Measurements from ENCODE around the gene ADAM30. TPM values are rescaled to one million over a fixed set of nuclear protein-coding genes. Genes with fewer than 3 reads are reported as not detected.

Gene ADAM30
- polyA plus RNA-seq, 1 experiment: not detected

- no peak for TF ChIP-seq CTCF (IDR thresholded peaks at IDR 0.05; ENCODE audit: low read depth, low read length)
- Histone ChIP-seq H3K4me3 (ENCODE audit: low read depth, low read length) (no peak overlapping the region), H3K9me3 (ENCODE audit: control insufficient read depth, insufficient read depth, low read length) (peaks cover 4% of the 10 kb centered on the region; the same call in 1 of the 2 replicates), H3K27me3 (ENCODE audit: control insufficient read depth, insufficient read depth, low read length) (peaks cover 4% of the 10 kb centered on the region), H3K27ac (ENCODE audit: low read depth, low read length) (no peak overlapping the region)
- ChIA-PET POLR2A (no interaction called here), CTCF (no interaction called here)
- no peak for DNase-seq (ENCODE audit: low read depth, low spot score)
These were observed 2.3 kb downstream of the ADAM30 start for GRCh38 chr1:119893827-119894700.

GRCh38 chr1:119893238-119893791 is 3.0 kb downstream of the ADAM30 start:
- POLR2A ChIA-PET: no interaction called here
- peaks cover 4% of the 10 kb centered on the region for H3K27me3 ChIP-seq (ENCODE audit: control insufficient read depth, insufficient read depth, low read length)
- CTCF ChIA-PET: no interaction called here

GRCh38 chr1:119891386-119891785 is 4.9 kb downstream of the ADAM30 start:
- ChIA-PET CTCF (interaction anchor here (0.8 kb wide), 1 partner anchor 21 kb away, joined by 3 read pairs; no protein-coding TSS in a partner anchor), POLR2A (no interaction called here)
- DNase-seq (ENCODE audit: low read depth, low spot score): no peak
- H3K9me3 ChIP-seq (ENCODE audit: control insufficient read depth, insufficient read depth, low read length): peaks cover 8% of the 10 kb centered on the region
- peaks cover 4% of the 10 kb centered on the region for H3K27me3 ChIP-seq (ENCODE audit: control insufficient read depth, insufficient read depth, low read length)
- no peak overlapping the region for H3K4me3 ChIP-seq (ENCODE audit: low read depth, low read length)
- no peak overlapping the region for H3K27ac ChIP-seq (ENCODE audit: low read depth, low read length)
- TF ChIP-seq CTCF (IDR thresholded peaks at IDR 0.05; ENCODE audit: low read depth, low read length): no peak

More at GRCh38 chr1:119893238-119893791, 3.0 kb downstream of the ADAM30 start:
- DNase-seq (ENCODE audit: low read depth, low spot score): no peak
- no peak overlapping the region for H3K27ac ChIP-seq (ENCODE audit: low read depth, low read length)
- H3K9me3 ChIP-seq (ENCODE audit: control insufficient read depth, insufficient read depth, low read length): peaks cover 4% of the 10 kb centered on the region; the same call in 1 of the 2 replicates
- TF ChIP-seq CTCF (IDR thresholded peaks at IDR 0.05; ENCODE audit: low read depth, low read length): no peak
- no peak overlapping the region for H3K4me3 ChIP-seq (ENCODE audit: low read depth, low read length)

- Histone ChIP-seq H3K9me3 (ENCODE audit: control insufficient read depth, insufficient read depth, low read length) (peaks cover 5% of the 10 kb centered on the region; the same call in 1 of the 2 replicates), H3K27ac (ENCODE audit: low read depth, low read length) (no peak overlapping the region), H3K27me3 (ENCODE audit: control insufficient read depth, insufficient read depth, low read length) (no peaks in the 10 kb centered on the region), H3K4me3 (ENCODE audit: low read depth, low read length) (no peak overlapping the region)
- DNase-seq (ENCODE audit: low read depth, low spot score): no peak
- TF ChIP-seq CTCF (IDR thresholded peaks at IDR 0.05; ENCODE audit: low read depth, low read length): no peak
- ChIA-PET POLR2A (no interaction called here), CTCF (interaction anchor here (1.3 kb wide), 1 partner anchor 18 kb away, joined by 3 read pairs; no protein-coding TSS in a partner anchor)
These were observed 7.8 kb downstream of the ADAM30 start for GRCh38 chr1:119888476-119888875.

- Histone ChIP-seq H3K27me3 (ENCODE audit: control insufficient read depth, insufficient read depth, low read length) (no peaks in the 10 kb centered on the region), H3K4me3 (ENCODE audit: low read depth, low read length) (no peak overlapping the region), H3K9me3 (ENCODE audit: control insufficient read depth, insufficient read depth, low read length) (peaks cover 5% of the 10 kb centered on the region; the same call in 1 of the 2 replicates), H3K27ac (ENCODE audit: low read depth, low read length) (no peak overlapping the region)
- ChIA-PET POLR2A (no interaction called here), CTCF (interaction anchor here (0.6 to 3.2 kb wide), 5 partner anchors 10 to 57 kb away, joined by 3 to 23 read pairs (median 5); partner anchors contain the start of gene ADAM30)
- TF ChIP-seq CTCF (IDR thresholded peaks at IDR 0.05; ENCODE audit: low read depth, low read length): no peak
- no peak for DNase-seq (ENCODE audit: low read depth, low spot score)
These were observed 8.9 kb downstream of the ADAM30 start for GRCh38 chr1:119887427-119887826.

Measured in AG04450 (cell line).